ENCODE measurements around the gene CLEC4C.

GRCh38 chr12:7749442-7749841 lies 2.3 kb upstream of the CLEC4C start:
- TF ChIP-seq HDAC2 (IDR thresholded peaks at IDR 0.05; ENCODE audit: borderline replicate concordance in 1 of 2, low read depth in 2 of 2, low read length in 2 of 2) (no peak), CTCF (IDR thresholded peaks at IDR 0.05; ENCODE audit: control extremely low read depth in 1 of 3, insufficient read depth in 1 of 3, low read depth in 1 of 3, low read length in 3 of 3) (no peak), POLR2A (IDR thresholded peaks at IDR 0.05; ENCODE audit: control extremely low read depth in 1 of 2, low read depth in 2 of 2, low read length in 2 of 2) (no peak), EP300 (IDR thresholded peaks at IDR 0.05; ENCODE audit: borderline replicate concordance in 1 of 2, low read depth in 2 of 2, low read length in 2 of 2) (no peak), EZH2 (IDR thresholded peaks at IDR 0.05; ENCODE audit: low read depth, low read length, severe bottlenecking) (no peak), CEBPB (IDR thresholded peaks at IDR 0.05; ENCODE audit: low read depth, low read length) (no peak), SP1 (IDR thresholded peaks at IDR 0.05; ENCODE audit: low read depth, low read length) (no peak), JUN (IDR thresholded peaks at IDR 0.05; ENCODE audit: low read depth, low read length) (no peak), TAF1 (IDR thresholded peaks at IDR 0.05; ENCODE audit: low read depth, low read length) (no peak), SIN3A (conservative IDR thresholded peaks at IDR 0.05 in 1 of 2, IDR thresholded peaks at IDR 0.05 in 1 of 2; ENCODE audit: low read depth in 1 of 2, low read length in 2 of 2) (no peak), FOSL1 (IDR thresholded peaks at IDR 0.05; ENCODE audit: insufficient read depth, low read depth, low read length) (no peak), POU5F1 (IDR thresholded peaks at IDR 0.05; ENCODE audit: low read depth, low read length) (no peak)
- TF ChIP-seq, protein P1, sequence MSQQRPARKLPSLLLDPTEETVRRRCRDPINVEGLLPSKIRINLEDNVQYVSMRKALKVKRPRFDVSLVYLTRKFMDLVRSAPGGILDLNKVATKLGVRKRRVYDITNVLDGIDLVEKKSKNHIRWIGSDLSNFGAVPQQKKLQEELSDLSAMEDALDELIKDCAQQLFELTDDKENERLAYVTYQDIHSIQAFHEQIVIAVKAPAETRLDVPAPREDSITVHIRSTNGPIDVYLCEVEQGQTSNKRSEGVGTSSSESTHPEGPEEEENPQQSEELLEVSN (IDR thresholded peaks at IDR 0.05), result no peak
